ENCODE data around the gene CTNND1.
"Not testable (repeated sequence)": the region's sequence is repeated elsewhere in the genome, so short reads cannot be mapped to it uniquely, and the experiment has no call there.

CTNND1 gene, protein sequence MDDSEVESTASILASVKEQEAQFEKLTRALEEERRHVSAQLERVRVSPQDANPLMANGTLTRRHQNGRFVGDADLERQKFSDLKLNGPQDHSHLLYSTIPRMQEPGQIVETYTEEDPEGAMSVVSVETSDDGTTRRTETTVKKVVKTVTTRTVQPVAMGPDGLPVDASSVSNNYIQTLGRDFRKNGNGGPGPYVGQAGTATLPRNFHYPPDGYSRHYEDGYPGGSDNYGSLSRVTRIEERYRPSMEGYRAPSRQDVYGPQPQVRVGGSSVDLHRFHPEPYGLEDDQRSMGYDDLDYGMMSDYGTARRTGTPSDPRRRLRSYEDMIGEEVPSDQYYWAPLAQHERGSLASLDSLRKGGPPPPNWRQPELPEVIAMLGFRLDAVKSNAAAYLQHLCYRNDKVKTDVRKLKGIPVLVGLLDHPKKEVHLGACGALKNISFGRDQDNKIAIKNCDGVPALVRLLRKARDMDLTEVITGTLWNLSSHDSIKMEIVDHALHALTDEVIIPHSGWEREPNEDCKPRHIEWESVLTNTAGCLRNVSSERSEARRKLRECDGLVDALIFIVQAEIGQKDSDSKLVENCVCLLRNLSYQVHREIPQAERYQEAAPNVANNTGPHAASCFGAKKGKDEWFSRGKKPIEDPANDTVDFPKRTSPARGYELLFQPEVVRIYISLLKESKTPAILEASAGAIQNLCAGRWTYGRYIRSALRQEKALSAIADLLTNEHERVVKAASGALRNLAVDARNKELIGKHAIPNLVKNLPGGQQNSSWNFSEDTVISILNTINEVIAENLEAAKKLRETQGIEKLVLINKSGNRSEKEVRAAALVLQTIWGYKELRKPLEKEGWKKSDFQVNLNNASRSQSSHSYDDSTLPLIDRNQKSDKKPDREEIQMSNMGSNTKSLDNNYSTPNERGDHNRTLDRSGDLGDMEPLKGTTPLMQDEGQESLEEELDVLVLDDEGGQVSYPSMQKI

GRCh38 chr11:57761301-57762234 lies at the start of gene CTNND1:
CTNND1 (plus strand) TSS chr11:57761802; CDS start chr11:57791479, 29,677 bp downstream.
- DNase-seq, result peak; percentile 79

DNA sequence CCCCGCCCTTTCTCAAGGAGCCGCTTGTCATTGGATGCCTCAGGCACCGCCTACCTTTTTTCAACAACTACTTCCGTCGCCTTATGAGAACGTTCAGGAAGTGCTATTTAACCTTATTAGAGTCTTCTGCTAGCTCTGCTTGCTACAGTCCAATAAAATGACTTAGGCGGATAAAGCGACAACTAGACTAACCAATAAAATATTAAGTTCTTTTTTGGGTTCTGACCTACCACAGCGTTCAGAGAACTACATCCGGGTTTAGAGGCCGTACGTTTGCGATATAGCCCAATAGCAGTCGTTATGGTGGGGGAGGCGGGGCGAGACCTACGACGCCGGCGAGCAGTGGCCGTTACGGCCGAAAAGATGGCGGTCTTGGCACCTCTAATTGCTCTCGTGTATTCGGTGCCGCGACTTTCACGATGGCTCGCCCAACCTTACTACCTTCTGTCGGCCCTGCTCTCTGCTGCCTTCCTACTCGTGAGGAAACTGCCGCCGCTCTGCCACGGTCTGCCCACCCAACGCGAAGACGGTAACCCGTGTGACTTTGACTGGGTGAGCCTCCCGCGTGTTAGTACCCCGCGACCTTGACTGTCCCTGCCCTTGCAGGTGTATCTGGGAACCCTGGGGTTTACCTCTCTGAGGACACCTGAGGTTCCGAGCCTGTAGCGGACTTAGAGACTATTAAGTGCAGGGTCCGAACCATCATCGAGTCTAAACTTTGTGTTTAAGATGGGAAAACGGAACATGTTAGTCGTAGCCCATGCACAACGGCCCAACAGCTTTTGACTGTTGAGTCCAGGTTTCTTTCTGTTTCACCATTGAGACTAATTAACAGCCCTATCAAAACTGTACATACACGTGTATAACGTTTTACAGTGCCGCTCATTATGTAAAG lies 49.1 kb upstream of the CTNND1 start, which contains the start of gene TMX2:
Gene TMX2, plus strand, starts transcription at position 338 of the 895 bp plus-strand sequence. Its CDS starts 26 bp downstream, at position 364.
- peak; percentile 94 for DNase-seq

GRCh38 chr11:57713835-57714234 lies 47.8 kb upstream of the CTNND1 start:
- no peak for DNase-seq

DNA sequence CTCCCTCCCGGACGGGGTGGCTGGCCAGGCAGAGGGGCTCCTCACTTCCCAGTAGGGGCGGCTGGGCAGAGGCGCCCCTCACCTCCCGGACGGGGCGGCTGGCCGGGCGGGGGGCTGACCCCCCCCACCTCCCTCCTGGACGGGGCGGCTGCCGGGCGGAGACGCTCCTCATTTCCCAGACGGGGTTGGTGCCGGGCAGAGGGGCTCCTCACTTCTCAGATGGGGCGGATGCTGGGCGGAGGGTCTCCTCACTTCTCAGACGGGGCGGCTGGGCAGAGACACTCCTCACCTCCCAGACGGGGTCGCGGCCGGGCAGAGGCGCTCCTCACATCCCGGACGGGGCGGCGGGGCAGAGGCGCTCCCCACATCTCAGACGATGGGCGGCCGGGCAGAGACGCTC lies 44.9 kb upstream of the CTNND1 start:
- not testable (repeated sequence) for DNase-seq

- DNase-seq, result no peak
Measured at GRCh38 chr11:57727185-57727584, 34.4 kb upstream of the CTNND1 start.

GRCh38 chr11:57728829-57729228 lies 32.8 kb upstream of the CTNND1 start:
- DNase-seq, result no peak

DNA sequence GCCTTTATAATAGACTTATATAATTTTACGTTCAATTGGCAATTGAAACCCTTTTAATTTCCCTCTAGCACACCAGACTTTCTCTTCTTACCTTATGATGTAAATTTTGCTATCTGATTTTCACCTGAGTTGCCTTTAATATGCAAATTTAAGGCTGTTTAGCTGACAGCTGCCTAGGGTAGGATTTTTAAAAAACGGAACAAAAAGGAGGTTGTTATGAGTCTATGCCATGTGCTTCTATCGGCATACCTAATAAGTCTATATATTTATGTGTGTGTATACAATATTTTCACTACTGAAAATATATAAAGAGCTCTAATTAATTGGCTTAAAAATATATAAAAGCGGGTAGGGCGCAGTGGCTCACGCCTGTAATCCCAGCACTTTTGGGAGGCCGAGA lies 32.1 kb upstream of the CTNND1 start:
- no peak for DNase-seq

- no peak for DNase-seq
Measured at GRCh38 chr11:57732661-57733060, 28.9 kb upstream of the CTNND1 start.

DNA sequence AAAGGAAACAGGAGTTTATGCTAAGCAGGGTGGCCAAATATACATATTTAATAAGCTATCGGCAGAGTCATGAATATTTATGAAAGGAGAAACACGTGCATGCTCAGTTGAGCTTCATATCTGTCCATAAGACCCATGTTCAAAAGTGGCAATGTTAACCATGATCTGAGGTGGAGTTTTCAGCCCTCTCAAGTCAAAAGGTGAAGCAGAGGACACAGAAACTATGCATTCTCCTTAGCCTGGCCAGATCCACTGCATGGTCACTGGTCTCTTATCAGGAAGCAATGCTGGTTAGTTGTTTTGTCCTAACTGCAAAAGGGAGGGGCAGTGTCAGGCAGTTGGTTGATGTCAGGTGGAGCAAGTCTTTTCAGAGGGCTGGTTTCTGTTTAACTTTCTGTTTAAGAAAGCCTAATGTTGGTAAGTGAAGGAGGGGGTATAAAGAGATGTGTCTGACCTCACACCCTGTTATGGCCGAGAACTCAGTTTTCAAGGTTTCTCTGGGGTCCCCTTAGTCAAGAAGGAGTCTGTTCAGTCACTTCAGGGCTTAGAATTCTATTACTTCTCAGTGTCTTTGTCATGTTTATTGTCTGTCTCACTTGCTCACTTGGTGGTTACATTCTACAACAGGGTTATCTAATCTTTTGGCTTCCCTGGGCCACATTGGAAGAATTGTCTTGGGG lies 25.8 kb upstream of the CTNND1 start:
- DNase-seq, result no peak

DNA sequence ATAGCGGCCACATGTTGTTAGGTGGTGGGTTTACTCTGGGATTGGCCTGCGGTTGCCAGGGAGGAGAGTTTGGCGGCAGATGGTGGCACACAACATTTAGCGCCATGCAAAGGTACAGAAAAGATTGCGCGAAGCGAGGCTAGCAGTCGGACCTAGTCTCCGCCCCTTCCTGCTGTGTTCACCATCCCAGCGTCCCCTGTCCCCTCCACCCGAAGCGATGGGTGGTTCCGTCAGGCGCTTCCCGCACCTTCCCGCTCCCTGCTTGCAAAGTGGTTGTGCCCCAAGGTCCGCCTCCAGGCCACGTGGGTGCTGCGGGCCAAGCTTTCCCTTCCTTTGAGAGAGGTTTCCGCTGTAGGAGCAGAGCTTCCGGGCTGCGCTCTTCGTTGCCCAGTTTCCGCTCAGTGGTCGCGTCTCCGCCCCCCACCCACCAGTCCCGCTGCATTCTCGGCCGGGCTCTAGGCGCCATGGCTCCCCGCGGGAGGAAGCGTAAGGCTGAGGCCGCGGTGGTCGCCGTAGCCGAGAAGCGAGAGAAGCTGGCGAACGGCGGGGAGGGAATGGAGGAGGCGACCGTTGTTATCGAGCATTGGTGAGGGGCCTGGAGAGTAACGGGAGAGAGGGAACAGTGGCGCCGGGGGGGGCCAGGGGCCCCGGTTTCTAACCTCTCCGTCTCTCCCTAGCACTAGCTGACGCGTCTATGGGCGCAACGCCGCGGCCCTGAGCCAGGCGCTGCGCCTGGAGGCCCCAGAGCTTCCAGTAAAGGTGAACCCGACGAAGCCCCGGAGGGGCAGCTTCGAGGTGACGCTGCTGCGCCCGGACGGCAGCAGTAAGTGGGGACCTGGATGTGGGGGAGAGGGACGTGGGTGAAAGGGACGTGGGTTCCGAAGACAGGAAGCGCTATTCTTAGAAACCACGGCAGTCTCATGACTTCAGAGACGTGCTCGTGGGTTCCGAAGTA lies 20.2 kb upstream of the CTNND1 start, which contains the start of gene SELENOH:
Gene SELENOH, plus strand, starts transcription at position 360 of the 955 bp plus-strand sequence. Its CDS starts 105 bp downstream, at position 465.
- DNase-seq, result peak; percentile 98

DNA sequence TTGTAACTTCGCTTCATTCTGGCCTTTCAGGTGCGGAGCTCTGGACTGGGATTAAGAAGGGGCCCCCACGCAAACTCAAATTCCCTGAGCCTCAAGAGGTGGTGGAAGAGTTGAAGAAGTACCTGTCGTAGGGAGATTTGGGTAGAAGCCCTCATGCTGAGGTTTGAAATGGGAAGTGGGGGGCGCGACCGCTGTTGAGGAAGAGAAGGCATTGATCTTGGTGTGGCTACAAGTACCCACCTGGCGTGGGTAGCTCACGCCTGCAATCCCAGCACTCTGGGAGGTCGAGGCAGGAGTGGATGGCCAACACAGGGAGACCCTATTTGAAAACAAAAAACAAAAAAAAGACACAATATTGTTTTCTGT lies 19.5 kb upstream of the CTNND1 start:
- no peak for DNase-seq

- no peak for DNase-seq
Measured at GRCh38 chr11:57744357-57744756, 17.2 kb upstream of the CTNND1 start.

GRCh38 chr11:57745206-57745605 lies 16.4 kb upstream of the CTNND1 start:
- no peak for DNase-seq

GRCh38 chr11:57746920-57747319 lies 14.7 kb upstream of the CTNND1 start:
- DNase-seq, result no peak

DNA sequence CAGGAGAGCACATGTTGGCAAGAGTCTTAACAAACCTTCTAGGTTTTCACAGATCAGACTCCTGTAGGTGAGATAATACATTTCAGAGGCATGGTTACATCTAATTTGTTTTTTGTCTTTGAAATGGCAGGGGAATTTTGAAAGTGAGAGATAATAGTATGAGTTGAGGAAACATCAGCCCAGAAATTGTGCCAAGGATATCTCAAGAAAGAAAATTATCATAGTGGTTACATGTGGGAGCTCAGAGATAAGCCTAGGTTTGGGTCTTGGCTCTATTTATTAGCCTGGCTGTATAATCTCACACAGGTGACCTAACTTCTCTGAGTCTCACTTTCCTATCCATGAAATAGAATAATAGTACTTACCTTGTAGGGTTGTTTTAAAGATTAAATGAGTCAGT lies 10.4 kb upstream of the CTNND1 start:
- DNase-seq, result no peak

- DNase-seq, result no peak
Measured at GRCh38 chr11:57751676-57752253, 9.8 kb upstream of the CTNND1 start, which contains the start of gene BTBD18. BTBD18 (minus strand) TSS chr11:57751819; CDS start chr11:57751188, 631 bp downstream.

GRCh38 chr11:57752954-57753353 lies 8.6 kb upstream of the CTNND1 start:
- no peak for DNase-seq

- DNase-seq, result no peak
Measured at GRCh38 chr11:57758174-57758573, 3.4 kb upstream of the CTNND1 start.

All from GDM1 (cell line).